CD4-positive, alpha-beta T cell treated with Interleukin-10 for 1 hour (primary cell): ENCODE measurements around the gene SNX15.

Source experiments
- DNase-seq: peaks from one replicate; pipeline ENCODE4 v3.0.0-alpha.2; 2020

Gene SNX15

GRCh38 chr11:65058012-65058411, 30.8 kb downstream of the SNX15 start:
- DNase-seq: no peak

- no peak for DNase-seq
Observed at GRCh38 chr11:65058419-65059054, 31.3 kb downstream of the SNX15 start, which contains the start of gene NAALADL1. TSS of gene NAALADL1 (minus strand) at chr11:65058553. CDS start at chr11:65058521, 32 bp downstream.

- no peak for DNase-seq
Observed at GRCh38 chr11:65059523-65059922, 32.3 kb downstream of the SNX15 start.

DNA sequence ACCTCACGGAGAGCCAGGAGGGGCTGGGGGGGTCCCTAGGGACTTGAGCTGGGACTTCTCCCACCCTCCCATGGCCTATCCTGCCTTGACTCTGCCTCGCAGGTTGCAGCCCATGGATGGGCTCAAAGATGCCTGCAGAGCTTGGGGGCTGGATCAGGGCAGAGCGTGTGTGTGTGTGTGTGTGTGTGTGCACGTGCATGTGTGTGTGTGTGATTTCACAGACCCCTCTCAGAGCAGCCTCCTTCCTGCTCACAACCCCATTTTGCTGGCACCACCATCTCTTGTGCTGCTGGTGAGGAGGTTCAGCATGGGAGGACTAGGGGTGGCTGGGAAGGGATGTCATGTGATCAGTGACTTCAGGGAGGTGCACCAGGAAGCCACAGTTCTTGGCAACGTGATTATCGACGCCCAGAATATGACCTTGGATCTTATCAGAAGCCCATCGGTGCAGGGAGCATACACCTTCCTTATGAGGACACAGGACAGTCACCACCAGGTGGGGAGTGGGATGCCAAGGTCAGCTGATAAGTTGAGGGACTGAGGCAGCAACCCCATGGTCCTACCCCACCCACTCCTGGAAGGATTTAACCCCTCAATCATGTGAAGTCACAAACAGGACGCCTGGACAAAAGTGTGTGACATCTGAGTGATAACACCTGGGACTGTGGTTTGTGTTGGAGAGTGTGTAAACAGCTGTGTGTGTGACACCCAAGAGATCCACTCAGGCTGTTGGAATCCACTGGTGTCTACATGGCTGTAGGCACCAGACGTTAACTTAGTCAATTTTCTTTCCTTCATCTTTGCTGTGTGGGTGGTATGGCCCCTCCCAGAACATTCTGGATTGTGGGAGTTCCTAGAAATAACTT, 33.0 kb downstream of the SNX15 start:
- no peak for DNase-seq

GRCh38 chr11:65060913-65061408, 33.7 kb downstream of the SNX15 start:
- no peak for DNase-seq

- DNase-seq: no peak
Observed at GRCh38 chr11:65063532-65063931, 36.3 kb downstream of the SNX15 start.

- DNase-seq: no peak
Observed at GRCh38 chr11:65064847-65065240, 37.6 kb downstream of the SNX15 start.

DNA sequence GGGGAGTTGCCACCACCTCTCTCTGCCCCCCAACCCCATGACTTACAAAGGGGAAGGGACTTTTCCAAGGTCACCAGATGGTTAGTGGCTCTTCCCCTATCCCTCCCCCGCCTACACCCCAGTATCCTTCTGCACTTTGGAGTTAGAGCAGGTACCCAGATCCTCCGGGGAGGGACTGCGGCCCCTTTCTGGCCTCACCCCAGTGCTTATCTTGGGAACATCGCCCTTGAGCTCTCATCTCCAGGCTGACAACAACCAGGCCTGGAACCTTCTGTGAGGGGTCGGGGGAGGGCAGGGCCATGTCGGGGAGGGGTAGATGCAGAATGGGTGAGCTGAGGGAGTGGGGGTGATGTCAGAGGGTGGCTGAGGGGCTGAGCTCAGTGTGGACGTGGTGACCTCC, 38.6 kb downstream of the SNX15 start:
- no peak for DNase-seq

DNA sequence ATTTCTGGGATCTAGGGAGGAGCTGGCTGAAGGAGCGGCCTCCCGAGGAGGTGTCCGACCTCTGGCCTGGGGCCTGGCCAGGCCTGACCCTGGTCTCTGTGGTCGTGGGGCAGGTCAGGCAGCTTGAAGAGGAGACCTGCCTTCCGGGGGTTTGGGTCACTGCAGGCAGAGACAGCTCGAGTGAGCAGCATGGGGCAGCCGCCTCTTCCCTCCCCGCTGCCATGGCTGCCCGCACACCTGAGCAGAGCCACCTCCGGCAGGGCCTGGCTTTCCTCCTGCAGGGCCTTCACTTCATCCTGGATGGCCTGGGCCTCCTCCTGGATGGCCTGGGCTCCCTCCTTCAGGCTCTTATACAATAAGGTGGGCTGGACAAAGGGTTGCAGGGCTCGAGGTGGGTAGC, 39.1 kb downstream of the SNX15 start:
- no peak for DNase-seq

- DNase-seq: no peak
Observed at GRCh38 chr11:65066805-65067291, 39.6 kb downstream of the SNX15 start.

DNA sequence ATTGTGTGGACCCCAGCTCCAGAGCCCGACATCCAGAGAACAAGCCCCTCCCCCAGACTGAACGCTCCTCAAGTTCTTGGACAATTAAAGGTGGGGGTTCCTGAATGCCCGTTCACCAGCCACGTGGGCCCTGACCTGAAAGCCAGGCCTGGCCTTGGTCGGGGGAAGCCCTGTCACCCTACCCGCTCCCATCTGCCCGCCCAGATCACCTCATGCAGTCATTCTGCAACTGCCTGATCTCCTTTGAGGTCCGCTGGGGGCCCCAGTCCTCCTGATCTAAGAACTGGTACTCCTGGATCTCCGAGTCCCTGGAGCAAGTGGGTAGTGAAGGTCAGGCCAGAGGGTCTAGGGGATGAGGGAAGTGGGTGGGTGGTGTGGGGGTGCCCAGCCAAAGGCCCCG, 40.2 kb downstream of the SNX15 start:
- no peak for DNase-seq

DNA sequence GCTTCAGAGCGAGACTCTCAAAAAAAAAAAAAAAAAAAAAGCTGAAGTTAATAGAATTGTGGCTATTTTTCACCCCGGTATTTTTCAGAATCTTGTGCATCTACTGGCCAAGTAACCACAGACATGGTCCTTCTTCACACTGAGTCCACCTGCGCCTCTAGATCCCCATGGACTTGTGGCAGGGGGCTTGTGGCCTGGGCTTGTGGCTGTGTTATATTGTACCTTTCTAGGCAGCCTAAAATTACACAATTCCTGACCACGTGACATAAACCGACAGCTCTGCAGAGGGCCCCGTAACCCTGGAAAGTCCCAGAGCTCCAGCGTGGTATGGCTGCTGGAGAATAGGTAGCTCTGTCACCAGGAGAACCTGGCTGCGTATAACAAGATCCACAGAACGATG, 42.0 kb downstream of the SNX15 start:
- DNase-seq: no peak

- no peak for DNase-seq
Observed at GRCh38 chr11:65071907-65072630, 44.8 kb downstream of the SNX15 start.

DNA sequence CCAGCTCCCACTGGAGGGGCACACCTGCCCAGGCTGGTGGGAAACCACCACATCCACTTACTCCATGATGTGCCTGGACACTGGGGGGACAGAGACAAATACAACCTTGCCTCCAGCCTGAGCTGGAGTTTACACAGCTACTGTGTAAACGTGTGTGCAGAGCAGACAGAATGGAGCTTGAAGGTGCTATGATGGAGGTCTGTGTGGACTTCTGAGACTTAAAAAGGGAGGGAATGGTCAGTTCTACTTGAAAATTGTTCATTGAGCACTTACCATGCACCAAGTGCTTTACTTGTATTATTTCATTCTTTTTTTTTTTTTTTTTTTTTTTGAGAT, 45.4 kb downstream of the SNX15 start:
- DNase-seq: no peak

- no peak for DNase-seq
Observed at GRCh38 chr11:65077451-65077850, 50.2 kb downstream of the SNX15 start.

DNA sequence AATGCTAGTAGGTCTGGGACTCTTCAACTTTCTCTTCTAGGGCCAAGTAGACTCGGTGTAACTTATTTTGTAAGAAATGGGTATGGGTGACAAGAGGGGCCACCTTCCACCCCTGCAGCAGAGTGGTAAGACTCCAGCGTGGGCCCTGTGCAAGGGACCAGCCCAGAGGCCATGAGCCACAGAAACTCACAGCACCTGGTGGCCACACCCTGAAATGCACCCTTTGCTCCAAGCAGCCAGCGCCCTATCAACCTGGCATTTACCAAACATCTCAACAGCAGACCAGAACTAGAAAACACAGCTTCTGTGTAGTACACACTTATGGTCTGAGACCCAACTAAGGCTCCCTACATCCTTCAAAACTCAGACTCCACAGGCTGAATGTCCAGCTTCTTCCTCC, 50.9 kb downstream of the SNX15 start:
- peak; percentile 84 for DNase-seq

- no peak for DNase-seq
Observed at GRCh38 chr11:65078786-65079342, 51.6 kb downstream of the SNX15 start.

DNA sequence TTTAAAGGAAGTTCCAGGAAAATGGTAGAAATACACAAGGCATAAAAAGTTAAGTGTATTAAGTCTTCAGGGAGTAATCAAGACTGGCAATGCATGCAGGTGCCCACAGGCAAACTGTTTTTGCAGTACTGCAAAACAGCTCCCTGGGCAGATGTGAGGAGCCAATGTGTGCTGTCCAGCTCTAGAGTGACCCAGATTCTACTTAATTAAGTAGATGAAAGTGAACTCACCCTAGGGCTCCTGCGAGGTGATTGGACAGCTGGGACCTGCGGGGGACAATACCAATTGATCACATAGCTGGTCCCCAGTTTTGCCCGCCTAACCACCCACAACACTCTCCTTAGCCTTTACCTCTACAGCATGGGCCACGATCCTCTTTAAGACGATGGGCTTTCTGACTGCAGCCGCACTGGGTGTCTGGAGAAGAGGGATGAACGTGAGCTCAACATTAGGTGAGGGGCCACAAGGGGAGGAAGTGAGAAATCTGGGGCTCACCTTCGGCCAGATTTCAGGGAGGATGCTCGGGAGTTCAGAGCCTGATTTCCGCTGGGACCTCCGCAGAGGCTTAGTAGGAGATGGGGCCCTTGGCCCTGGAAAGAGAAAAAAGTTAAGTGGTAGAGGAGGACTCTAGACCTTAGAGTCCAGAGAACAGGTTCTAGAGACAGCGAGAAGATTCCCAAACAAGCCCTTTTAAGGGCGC, 56.0 kb downstream of the SNX15 start:
- DNase-seq: no peak

DNA sequence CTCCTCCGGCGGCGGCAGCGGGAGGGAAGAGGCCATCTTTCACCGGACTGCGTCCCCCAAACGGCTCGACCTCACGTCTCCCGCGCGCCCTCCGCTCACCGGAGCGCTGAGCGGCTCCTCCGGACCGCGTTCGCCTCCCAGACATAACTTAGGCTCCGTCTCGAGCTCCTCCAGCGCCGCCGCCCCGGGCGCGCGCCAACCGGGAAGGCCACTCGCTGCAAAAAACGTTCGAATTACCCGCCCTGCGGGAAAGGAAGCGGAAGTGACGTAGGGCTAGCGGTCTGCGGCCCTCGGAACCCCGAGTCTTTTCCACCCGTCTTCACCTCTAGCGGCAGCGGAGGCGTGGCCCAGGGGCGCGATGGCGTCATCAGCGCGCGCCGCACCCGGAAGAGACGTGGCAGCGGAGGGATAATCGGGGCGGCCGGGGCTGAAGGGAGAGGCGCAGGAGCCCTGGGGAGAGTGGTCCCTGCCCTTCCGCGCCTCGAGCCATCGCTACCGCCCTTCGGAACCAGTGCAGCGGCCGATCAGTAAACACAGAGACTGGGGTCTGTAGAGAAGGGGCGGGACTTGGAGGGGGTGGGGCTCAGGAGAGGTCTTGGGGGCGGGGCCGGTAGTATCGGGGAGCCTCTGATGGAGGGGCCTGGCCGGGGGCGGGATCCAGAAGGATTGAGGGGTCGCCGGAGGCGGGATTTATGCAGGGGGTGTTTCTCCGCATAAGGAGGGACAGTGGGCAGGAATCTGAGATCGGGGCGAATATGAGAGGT, 56.8 kb downstream of the SNX15 start, which contains the start of the genes CDCA5 and ZFPL1:
TSS of gene CDCA5 (minus strand) at position 207 of the 764 bp plus-strand sequence. CDS start at position 145, 62 bp downstream.
TSS of gene ZFPL1 (plus strand) at position 389 of the 764 bp plus-strand sequence. CDS start 477 bp downstream, outside the sequence.
- DNase-seq: peak; percentile 97

DNA sequence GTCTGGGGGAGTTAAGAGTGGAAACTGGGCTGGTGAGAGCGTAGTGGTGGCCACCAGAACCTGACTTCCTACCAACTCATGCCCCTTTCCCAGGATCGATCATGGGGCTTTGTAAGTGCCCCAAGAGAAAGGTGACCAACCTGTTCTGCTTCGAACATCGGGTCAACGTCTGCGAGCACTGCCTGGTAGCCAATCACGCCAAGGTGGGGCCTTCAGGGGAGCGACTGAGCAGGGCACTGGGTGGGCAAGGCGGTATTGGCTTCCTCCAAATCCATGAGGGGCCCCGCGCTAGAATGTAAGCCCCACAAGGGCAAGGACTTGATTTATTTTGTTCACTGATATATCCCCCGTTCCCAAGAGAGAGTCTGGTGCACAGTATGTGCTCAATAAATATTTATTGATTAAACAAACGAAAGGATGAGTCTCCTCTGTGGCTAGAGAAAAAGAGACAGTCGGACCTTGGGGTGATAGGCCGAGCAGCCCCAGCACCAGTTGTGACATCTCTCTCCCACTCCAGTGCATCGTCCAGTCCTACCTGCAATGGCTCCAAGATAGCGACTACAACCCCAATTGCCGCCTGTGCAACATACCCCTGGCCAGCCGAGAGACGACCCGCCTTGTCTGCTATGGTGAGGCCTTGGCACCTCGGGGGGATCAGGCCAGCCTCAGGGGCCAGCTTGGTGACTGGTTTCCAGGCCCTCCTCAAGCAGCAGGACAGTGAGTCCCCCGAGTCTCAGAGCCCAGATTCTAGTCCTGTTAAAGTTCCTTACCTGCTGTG, 57.5 kb downstream of the SNX15 start:
- no peak for DNase-seq

GRCh38 chr11:65085446-65085845, 58.2 kb downstream of the SNX15 start:
- DNase-seq: no peak
